Spleen (tissue), 11 donors: Measurements from ENCODE around the gene NECTIN1. TPM values are rescaled to one million over a fixed set of nuclear protein-coding genes. Genes with fewer than 3 reads are reported as not detected.

Source experiments
- DNase-seq: peaks from one replicate; pipeline ENCODE4 v3.0.0-alpha.2; 2020
- H3K27ac ChIP-seq, 8 donors: fragments of 200-600 bp; sonication (generic) in 7 of 8; 1 replicate in 4 of 8; 2 replicates in 4 of 8; pipeline versions ENCODE4 v1.5.0 to v1.8.0; 2016 to 2021; ENCODE audit warnings: inconsistent platforms in 4 of 8, mild to moderate bottlenecking in 4 of 8, moderate library complexity in 1 of 8
- H3K27me3 ChIP-seq, 7 donors: fragments of 200-600 bp; sonication (generic) in 6 of 7; replicated peaks in 1 of 7; 1 replicate in 4 of 7; 2 replicates in 3 of 7; pipeline versions ENCODE4 v1.5.0 to v1.8.0; 2016 to 2021; ENCODE audit warnings: inconsistent platforms in 3 of 7, mild to moderate bottlenecking in 1 of 7
- H3K36me3 ChIP-seq, 6 donors: fragments of 200-600 bp; sonication (generic) in 5 of 6; 1 replicate in 4 of 6; 2 replicates in 2 of 6; pipeline versions ENCODE4 v1.5.0 to v1.8.0; 2016 to 2021; ENCODE audit warnings: inconsistent platforms in 2 of 6
- H3K4me1 ChIP-seq, 6 donors: fragments of 200-600 bp; sonication (generic) in 5 of 6; 1 replicate in 3 of 6; 2 replicates in 3 of 6; pipeline versions ENCODE4 v1.5.0 to v1.8.0; 2016 to 2021; ENCODE audit warnings: inconsistent platforms in 3 of 6
- H3K4me3 ChIP-seq, 8 donors: fragments of 200-600 bp; sonication (generic) in 7 of 8; 1 replicate in 4 of 8; 2 replicates in 4 of 8; pipeline versions ENCODE4 v1.5.0 to v1.8.0; 2016 to 2021; ENCODE audit warnings: inconsistent platforms in 4 of 8, mild to moderate bottlenecking in 4 of 8, moderate library complexity in 2 of 8
- H3K9me3 ChIP-seq, 8 donors: fragments of 200-600 bp; sonication (generic) in 7 of 8; 1 replicate in 4 of 8; 2 replicates in 4 of 8; pipeline versions ENCODE4 v1.5.0 to v1.8.0; 2016 to 2021; ENCODE audit warnings: inconsistent platforms in 4 of 8
- CTCF ChIP-seq, 11 experiments: fragments of 200-600 bp in 7 of 11; fragments of 450-650 bp in 4 of 11; sonication (generic) in 4 of 11; IDR thresholded peaks in 8 of 11; conservative IDR thresholded peaks in 3 of 11; 1 replicate in 7 of 11; 2 replicates in 4 of 11; pipeline versions ENCODE4 v1.4.0 to v1.8.0; 2016 to 2021; ENCODE audit warnings: antibody characterized with exemption in 11 of 11, inconsistent platforms in 4 of 11, mild to moderate bottlenecking in 1 of 11
- POLR2A ChIP-seq, 3 donors: fragments of 450-650 bp; IDR thresholded peaks; one replicate each; pipeline ENCODE4 v1.5.1; 2017; ENCODE audit warnings: antibody characterized with exemption in 3 of 3, mild to moderate bottlenecking in 1 of 3
- POLR2AphosphoS5 ChIP-seq, 3 donors: sonication (generic); formaldehyde crosslinking; IDR thresholded peaks; one replicate each; pipeline ENCODE4 v1.5.1; 2017; ENCODE audit warnings: antibody characterized with exemption in 3 of 3
- WGBS, 5 donors: extraction: QIAGEN DNeasy Blood & Tissue Kit in 3 of 5; methylation state at CpG; one replicate each; pipeline versions ENCODE4 v1.1.5 to v1.1.7; 2013 to 2018; 5-methylcytosine and 5-hydroxymethylcytosine counted together
- intact Hi-C: fragments of 100-400 bp; cut with DNase I; formaldehyde crosslinking; loops from one replicate; pipeline ENCODE4 v1.15.0; 2023; ENCODE audit warnings: low total_unique reads
- polyA plus RNA-seq, 3 donors: library from polyadenylated mRNA; stranded (reverse); fragments of 200-250 nt; gene quantifications; one replicate each; pipeline ENCODE4 v1.2.1, GENCODE V29; 2013
- total RNA-seq, 7 donors: library from RNA; depleted of rRNA in 3 of 7; stranded (reverse); fragments of >200 nt in 3 of 7; fragmentation: NEBNext Ultra II Directional in 4 of 7; extraction: Animal tissue kit (Norgen Biotek cat#: 25700) in 4 of 7; gene quantifications; one replicate each; pipeline versions ENCODE4 v1.1.0 to v1.2.1, GENCODE V29; 2016 to 2021
- donor health status: healthy with polysubstance abuse.
- donor health status: DM: no; HTN: no; CAD: no; lungs with moderate emphysema.
- donor health status: DM: no; HTN: no; CAD: no.
- donor health status: Bipolar disorder and iron deficiency.
- donor health status: healthy.
- donor health status: DM: no; HTN: no; CAD: no.
- donor health status: DM: yes; HTN: yes; CAD: no.

Gene NECTIN1
- total and polyA plus RNA-seq, 10 donors: 0.67 to 16.2 (median 5.8) TPM

GRCh38 chr11:119716582-119717498, 12.2 kb downstream of the NECTIN1 start:
- DNase-seq: no peak
- no peak for TF ChIP-seq POLR2A (IDR thresholded peaks at IDR 0.05)
- TF ChIP-seq POLR2AphosphoS5 (IDR thresholded peaks at IDR 0.05): no peak
- no peak for TF ChIP-seq CTCF (IDR thresholded peaks at IDR 0.05 in 8 of 11, conservative IDR thresholded peaks at IDR 0.05 in 3 of 11)
- H3K27me3 ChIP-seq: no peaks in the 10 kb centered on the region

DNA sequence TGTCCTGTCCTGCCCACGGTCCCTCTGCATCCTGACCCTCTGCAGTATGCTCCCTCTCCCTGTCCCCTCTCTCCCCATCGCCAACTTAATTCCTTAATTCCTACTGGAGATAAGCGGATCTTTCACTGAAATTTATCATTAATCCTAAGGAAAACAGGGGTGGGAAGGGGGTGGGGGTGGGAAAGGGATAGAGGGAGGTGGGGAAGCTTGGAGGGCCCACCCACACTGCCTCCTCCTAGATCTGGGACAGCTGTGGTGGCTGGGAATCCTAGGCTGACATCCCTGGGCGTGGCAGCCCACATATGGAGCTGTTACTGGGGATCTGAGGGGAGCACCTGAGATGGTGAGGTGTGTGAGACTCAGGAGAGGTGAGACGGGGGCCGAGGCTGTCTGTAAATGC, 14.4 kb downstream of the NECTIN1 start:
- WGBS, 5 donors: 75 to 89% (median 82%) methylated on average over 6 of the region's 6 CpGs
- Histone ChIP-seq H3K4me1 (peaks cover 0 to 43% (median 12%) of the 10 kb centered on the region in 6 donors), H3K27ac (no peak overlapping the region), H3K4me3 (no peak overlapping the region), H3K36me3 (no peaks in the 10 kb centered on the region), H3K27me3 (peaks cover 0 to 4% (median 0%) of the 10 kb centered on the region in 7 donors), H3K9me3 (no peaks in the 10 kb centered on the region)
- no peak for DNase-seq
- intact Hi-C loops: no loop called here
- TF ChIP-seq CTCF (IDR thresholded peaks at IDR 0.05 in 8 of 11, conservative IDR thresholded peaks at IDR 0.05 in 3 of 11) (no peak), POLR2A (IDR thresholded peaks at IDR 0.05) (no peak), POLR2AphosphoS5 (IDR thresholded peaks at IDR 0.05) (no peak)

More at GRCh38 chr11:119716582-119717498, 12.2 kb downstream of the NECTIN1 start:
- no peaks in the 10 kb centered on the region for H3K9me3 ChIP-seq
- intact Hi-C loops: no loop called here
- H3K4me1 ChIP-seq: peaks cover 0 to 41% (median 9%) of the 10 kb centered on the region in 6 donors
- WGBS, 5 donors: 91 to 93% (median 91%) methylated on average over 28 to 30 of the region's 30 CpGs
- no peak overlapping the region for H3K27ac ChIP-seq
- H3K4me3 ChIP-seq: no peak overlapping the region
- no peaks in the 10 kb centered on the region for H3K36me3 ChIP-seq

DNA sequence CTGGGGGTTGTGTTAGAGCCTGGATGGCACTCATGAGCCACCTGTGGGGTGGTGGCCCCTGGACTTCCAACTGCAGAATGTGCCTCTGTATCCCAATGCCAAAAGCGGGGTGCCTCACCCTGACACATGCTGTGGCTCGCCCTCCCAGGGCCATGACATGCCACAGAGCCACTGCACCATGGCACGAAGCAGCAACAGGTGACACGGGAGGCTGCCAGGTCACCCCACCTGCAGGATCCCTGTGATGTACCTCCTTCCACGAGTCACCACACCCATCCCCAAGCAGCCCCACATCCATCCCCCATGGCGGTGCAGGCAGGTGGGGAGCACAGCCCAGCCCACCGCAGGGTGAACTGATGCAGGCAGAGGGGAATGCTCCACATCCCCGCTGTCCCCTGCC, 14.8 kb downstream of the NECTIN1 start:
- intact Hi-C loops: no loop called here
- Histone ChIP-seq H3K27ac (peak overlapping the region in 2 of 8 donors; percentile 58 to 70), H3K9me3 (no peaks in the 10 kb centered on the region), H3K27me3 (peaks cover 0 to 7% (median 0%) of the 10 kb centered on the region in 7 donors), H3K4me3 (no peak overlapping the region), H3K4me1 (peaks cover 0 to 47% (median 14%) of the 10 kb centered on the region in 6 donors), H3K36me3 (no peaks in the 10 kb centered on the region)
- 82 to 92% (median 88%) methylated on average over 8 of the region's 8 CpGs for WGBS, 5 donors
- no peak for DNase-seq
- no peak for TF ChIP-seq CTCF (IDR thresholded peaks at IDR 0.05 in 8 of 11, conservative IDR thresholded peaks at IDR 0.05 in 3 of 11)
- TF ChIP-seq POLR2A (IDR thresholded peaks at IDR 0.05): no peak
- no peak for TF ChIP-seq POLR2AphosphoS5 (IDR thresholded peaks at IDR 0.05)

DNA sequence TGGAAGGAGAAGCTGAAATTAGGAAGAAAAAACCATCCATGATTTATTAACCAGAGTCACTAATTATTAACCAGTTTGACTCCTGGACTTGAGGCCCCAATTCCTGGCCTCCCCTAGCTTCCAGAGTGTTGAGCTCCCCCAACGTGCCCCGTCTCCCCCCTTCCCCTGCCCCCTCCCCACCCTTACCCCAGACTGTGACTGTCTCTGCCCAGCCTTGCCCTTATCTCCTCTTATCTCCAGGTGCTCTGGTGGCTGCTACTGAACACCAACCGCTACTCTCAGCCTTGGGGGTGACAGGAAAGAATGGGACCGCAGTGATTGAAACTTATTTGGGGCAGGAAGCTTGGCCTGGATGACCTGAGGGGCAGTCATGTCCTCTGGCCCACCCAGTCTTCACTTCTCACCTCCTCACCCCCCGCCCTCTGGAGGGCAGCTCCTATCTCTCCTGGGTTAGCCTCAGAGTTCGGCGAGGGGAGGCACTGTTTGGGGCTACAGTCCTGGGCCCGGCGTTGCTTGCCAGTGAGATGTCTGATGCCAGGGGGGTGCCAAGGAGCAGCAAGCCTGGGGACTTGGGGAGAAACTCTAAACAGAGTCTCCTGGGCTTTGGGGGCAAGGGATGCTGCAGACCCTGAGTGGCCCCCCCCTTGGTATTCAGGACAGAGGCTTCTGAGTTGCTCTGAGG, 15.5 kb downstream of the NECTIN1 start:
- Histone ChIP-seq H3K9me3 (no peaks in the 10 kb centered on the region), H3K27me3 (peaks cover 0 to 13% (median 0%) of the 10 kb centered on the region in 7 donors), H3K4me1 (peaks cover 0 to 53% (median 18%) of the 10 kb centered on the region in 6 donors), H3K36me3 (no peaks in the 10 kb centered on the region), H3K4me3 (no peak overlapping the region), H3K27ac (peak overlapping the region in 3 of 8 donors; percentile 58 to 70 (median 66))
- 69 to 77% (median 76%) methylated on average over 7 to 9 of the region's 9 CpGs for WGBS, 5 donors
- intact Hi-C loops: no loop called here
- TF ChIP-seq POLR2AphosphoS5 (IDR thresholded peaks at IDR 0.05) (no peak), CTCF (IDR thresholded peaks at IDR 0.05 in 8 of 11, conservative IDR thresholded peaks at IDR 0.05 in 3 of 11) (no peak), POLR2A (IDR thresholded peaks at IDR 0.05) (no peak)
- no peak for DNase-seq
